Panc1 (cell line): ENCODE measurements around the gene FAM117A.

ENCODE experiments used
- TCF7L2 ChIP-seq: IDR thresholded peaks from 2 replicates; pipeline ENCODE4 v1.6.1; 2011; ENCODE audit warnings: mild to moderate bottlenecking, low read depth, low read length, inconsistent platforms
- TF ChIP-seq, protein P1 (sequence below): fragments of 450-650 bp; IDR thresholded peaks from 2 replicates; pipeline ENCODE4 v1.5.1; 2017; ENCODE audit warnings: mild to moderate bottlenecking
- TF ChIP-seq, protein P2 (sequence below), 2 experiments: IDR thresholded peaks; 2 replicates each; pipeline ENCODE4 v1.6.1; 2011 to 2012; ENCODE audit warnings: low read depth in 2 of 2, control low read depth in 1 of 2, low read length in 1 of 2, mild to moderate bottlenecking in 1 of 2, moderate library complexity in 1 of 2; ENCODE audit not compliant: insufficient read depth in 1 of 2

DNA sequence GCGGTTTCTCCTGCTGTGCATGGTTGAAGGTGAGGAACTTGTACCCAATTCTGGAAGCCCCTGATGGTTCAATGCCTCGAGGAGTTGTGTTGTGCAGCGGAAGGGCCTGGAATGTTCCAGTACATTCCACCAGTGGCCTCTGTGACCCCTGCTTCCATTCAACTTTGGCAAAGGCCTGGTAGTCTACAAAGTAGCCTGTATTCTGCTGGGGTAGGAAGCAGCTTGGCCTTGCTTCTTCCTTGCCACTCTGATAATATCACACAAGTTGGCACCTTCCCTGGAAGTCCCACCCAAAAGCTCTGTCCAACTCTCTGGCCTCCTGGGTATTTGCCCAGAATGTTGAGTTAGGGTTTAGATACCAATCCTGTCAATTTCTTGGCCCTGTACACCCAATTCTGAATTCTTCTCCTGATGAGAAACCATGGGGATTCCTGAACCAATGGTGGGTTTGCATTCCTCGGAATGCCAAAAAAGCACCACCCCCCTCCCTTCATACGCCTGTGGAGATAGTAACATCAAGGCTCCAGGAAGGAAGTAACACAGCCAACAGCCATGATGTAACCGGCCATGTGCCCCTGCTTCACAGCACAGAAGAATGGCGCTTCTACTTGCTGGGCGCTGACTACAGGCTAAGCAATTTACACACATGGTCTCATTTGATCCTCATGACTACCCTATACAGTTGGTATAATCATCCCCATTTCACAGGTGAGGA is 11.8 kb upstream of the FAM117A start:
- TF ChIP-seq, protein P1, sequence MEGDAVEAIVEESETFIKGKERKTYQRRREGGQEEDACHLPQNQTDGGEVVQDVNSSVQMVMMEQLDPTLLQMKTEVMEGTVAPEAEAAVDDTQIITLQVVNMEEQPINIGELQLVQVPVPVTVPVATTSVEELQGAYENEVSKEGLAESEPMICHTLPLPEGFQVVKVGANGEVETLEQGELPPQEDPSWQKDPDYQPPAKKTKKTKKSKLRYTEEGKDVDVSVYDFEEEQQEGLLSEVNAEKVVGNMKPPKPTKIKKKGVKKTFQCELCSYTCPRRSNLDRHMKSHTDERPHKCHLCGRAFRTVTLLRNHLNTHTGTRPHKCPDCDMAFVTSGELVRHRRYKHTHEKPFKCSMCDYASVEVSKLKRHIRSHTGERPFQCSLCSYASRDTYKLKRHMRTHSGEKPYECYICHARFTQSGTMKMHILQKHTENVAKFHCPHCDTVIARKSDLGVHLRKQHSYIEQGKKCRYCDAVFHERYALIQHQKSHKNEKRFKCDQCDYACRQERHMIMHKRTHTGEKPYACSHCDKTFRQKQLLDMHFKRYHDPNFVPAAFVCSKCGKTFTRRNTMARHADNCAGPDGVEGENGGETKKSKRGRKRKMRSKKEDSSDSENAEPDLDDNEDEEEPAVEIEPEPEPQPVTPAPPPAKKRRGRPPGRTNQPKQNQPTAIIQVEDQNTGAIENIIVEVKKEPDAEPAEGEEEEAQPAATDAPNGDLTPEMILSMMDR: no peak
- TF ChIP-seq, protein P2, sequence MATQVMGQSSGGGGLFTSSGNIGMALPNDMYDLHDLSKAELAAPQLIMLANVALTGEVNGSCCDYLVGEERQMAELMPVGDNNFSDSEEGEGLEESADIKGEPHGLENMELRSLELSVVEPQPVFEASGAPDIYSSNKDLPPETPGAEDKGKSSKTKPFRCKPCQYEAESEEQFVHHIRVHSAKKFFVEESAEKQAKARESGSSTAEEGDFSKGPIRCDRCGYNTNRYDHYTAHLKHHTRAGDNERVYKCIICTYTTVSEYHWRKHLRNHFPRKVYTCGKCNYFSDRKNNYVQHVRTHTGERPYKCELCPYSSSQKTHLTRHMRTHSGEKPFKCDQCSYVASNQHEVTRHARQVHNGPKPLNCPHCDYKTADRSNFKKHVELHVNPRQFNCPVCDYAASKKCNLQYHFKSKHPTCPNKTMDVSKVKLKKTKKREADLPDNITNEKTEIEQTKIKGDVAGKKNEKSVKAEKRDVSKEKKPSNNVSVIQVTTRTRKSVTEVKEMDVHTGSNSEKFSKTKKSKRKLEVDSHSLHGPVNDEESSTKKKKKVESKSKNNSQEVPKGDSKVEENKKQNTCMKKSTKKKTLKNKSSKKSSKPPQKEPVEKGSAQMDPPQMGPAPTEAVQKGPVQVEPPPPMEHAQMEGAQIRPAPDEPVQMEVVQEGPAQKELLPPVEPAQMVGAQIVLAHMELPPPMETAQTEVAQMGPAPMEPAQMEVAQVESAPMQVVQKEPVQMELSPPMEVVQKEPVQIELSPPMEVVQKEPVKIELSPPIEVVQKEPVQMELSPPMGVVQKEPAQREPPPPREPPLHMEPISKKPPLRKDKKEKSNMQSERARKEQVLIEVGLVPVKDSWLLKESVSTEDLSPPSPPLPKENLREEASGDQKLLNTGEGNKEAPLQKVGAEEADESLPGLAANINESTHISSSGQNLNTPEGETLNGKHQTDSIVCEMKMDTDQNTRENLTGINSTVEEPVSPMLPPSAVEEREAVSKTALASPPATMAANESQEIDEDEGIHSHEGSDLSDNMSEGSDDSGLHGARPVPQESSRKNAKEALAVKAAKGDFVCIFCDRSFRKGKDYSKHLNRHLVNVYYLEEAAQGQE (IDR thresholded peaks at IDR 0.05; ENCODE audit: insufficient read depth in 1 of 2, low read depth in 2 of 2, low read length in 1 of 2): no peak
- TF ChIP-seq TCF7L2: no peak
